Right lobe of liver (tissue), 6 donors: ENCODE results near the gene RND3. TPM values are rescaled to one million over a fixed set of nuclear protein-coding genes. Genes with fewer than 3 reads are reported as not detected.

Experiments
- ATAC-seq, 4 donors: fragments of 200-7000 bp; cut with Tn5 transposase; one replicate each; pipeline ENCODE4 v1.9.1; 2020; ENCODE audit warnings: mild to moderate bottlenecking in 4 of 4, moderate library complexity in 4 of 4
- DNase-seq, 3 donors: peaks; one replicate each; pipeline ENCODE4 v3.0.0-alpha.2; 2020
- H3K27ac ChIP-seq, 3 donors: fragments of 200-600 bp; one replicate each; pipeline ENCODE4 v1.8.0; 2022
- H3K27me3 ChIP-seq, 2 donors: fragments of 200-600 bp; one replicate each; pipeline ENCODE4 v1.8.0; 2022
- H3K36me3 ChIP-seq, 4 donors: fragments of 200-600 bp; sonication (generic) in 1 of 4; one replicate each; pipeline versions ENCODE4 v1.5.1 to v1.8.0; 2017 to 2022; ENCODE audit warnings: control low read depth in 1 of 4
- H3K4me1 ChIP-seq, 4 donors: fragments of 200-600 bp; sonication (generic) in 1 of 4; one replicate each; pipeline versions ENCODE4 v1.5.1 to v1.8.0; 2017 to 2022; ENCODE audit warnings: control low read depth in 1 of 4
- H3K4me3 ChIP-seq, 3 donors: fragments of 200-600 bp; one replicate each; pipeline ENCODE4 v1.8.0; 2022
- H3K9me3 ChIP-seq, 4 donors: fragments of 200-600 bp; sonication (generic) in 1 of 4; one replicate each; pipeline versions ENCODE4 v1.5.1 to v1.8.0; 2017 to 2022; ENCODE audit warnings: control low read depth in 1 of 4
- POLR2A ChIP-seq: fragments of 450-650 bp; IDR thresholded peaks from one replicate; pipeline ENCODE4 v1.6.1; 2017; ENCODE audit warnings: antibody characterized with exemption, mild to moderate bottlenecking
- WGBS: methylation state at CpG from one replicate; pipeline ENCODE4 v1.1.6; 2018; ENCODE audit warnings: low coverage, low lambda C conversion rate; ENCODE audit not compliant: insufficient coverage; ENCODE audit errors: missing lambda C conversion rate; 5-methylcytosine and 5-hydroxymethylcytosine counted together
- intact Hi-C, 2 donors: fragments of 100-400 bp; cut with DNase I; formaldehyde crosslinking; loops; one replicate each; pipeline versions ENCODE4 v1.11.2 to v1.14.1; 2022
- total RNA-seq, 6 experiments: library from RNA; depleted of rRNA in 2 of 6; stranded (reverse); fragments of >200 nt in 2 of 6; fragmentation: NEBNext Ultra II Directional in 3 of 6; extraction: Animal tissue kit (Norgen Biotek cat#: 25700) in 3 of 6; gene quantifications; one replicate each; pipeline versions ENCODE4 v1.1.0 to v1.2.4, GENCODE V29; 2016 to 2023
- TF ChIP-seq, protein P1 (sequence below), 4 donors: fragments of 200-600 bp in 3 of 4; fragments of 450-650 bp in 1 of 4; IDR thresholded peaks; one replicate each; pipeline versions ENCODE4 v1.5.1 to v1.8.0; 2016 to 2022; ENCODE audit warnings: antibody characterized with exemption in 4 of 4, mild to moderate bottlenecking in 2 of 4
- donor health status: DM: no; HTN: yes; CAD: no.
- donor health status: DM: no; HTN: no; CAD: no.
- donor health status: DM: no; HTN: no; CAD: no.
- donor health status: DM: no; HTN: yes; CAD: no.
- donor health status: DM: no; HTN: yes; CAD: no.

RND3 gene
- total RNA-seq, 6 experiments from 2014 or later, result 20.0 to 70.5 (median 36.8) TPM

DNA sequence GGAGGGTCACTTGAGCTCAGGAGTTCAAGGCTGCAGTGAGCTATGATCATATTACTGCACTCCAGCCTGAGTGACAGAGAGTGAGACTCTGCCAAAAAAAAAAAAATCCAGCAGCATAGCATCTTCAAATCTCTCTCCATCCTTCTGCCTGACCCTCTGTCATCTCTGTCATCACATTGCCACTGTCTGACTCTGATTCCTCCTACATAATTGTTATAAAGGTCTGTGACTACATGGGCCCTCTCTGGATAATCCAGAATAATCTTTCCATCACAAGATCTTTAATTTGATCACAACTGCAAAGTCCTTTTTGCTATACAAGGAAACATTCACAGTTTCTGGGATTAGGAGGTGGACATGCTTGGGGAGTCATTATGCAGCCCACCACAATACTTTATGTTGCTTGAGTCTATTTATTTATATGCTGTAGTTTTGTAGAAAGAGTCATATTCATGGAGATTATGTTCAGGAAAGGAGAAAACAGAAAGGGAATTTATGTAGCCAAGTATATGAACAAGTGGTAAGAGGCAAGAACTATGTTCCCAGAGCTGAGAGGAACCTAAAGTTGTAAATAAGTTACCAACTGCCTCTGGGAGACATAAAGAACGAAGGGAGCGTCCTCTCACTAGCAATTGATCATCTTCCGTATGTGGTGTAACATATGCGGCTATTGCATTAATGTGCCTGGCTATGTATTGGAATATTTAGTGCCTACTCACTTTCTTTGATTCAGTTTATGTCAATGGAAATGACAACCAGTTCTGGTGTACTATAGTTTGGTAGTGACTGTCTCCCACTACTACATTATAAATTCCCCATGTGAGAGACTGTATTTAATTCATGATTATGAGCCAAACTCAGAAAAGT lies 21.5 kb downstream of the RND3 start:
- intact Hi-C loops, result no loop called here
- H3K4me3 ChIP-seq, result no peak overlapping the region
- no peaks in the 10 kb centered on the region for H3K4me1 ChIP-seq
- ATAC-seq (peak in 1 of 4 donors; percentile 26), DNase-seq (no peak)
- WGBS, result 60% methylated on average over 3 of the region's 4 CpGs
- H3K36me3 ChIP-seq, result peaks cover 6 to 28% (median 15%) of the 10 kb centered on the region in 4 donors
- TF ChIP-seq POLR2A, result no peak
- TF ChIP-seq, protein P1, sequence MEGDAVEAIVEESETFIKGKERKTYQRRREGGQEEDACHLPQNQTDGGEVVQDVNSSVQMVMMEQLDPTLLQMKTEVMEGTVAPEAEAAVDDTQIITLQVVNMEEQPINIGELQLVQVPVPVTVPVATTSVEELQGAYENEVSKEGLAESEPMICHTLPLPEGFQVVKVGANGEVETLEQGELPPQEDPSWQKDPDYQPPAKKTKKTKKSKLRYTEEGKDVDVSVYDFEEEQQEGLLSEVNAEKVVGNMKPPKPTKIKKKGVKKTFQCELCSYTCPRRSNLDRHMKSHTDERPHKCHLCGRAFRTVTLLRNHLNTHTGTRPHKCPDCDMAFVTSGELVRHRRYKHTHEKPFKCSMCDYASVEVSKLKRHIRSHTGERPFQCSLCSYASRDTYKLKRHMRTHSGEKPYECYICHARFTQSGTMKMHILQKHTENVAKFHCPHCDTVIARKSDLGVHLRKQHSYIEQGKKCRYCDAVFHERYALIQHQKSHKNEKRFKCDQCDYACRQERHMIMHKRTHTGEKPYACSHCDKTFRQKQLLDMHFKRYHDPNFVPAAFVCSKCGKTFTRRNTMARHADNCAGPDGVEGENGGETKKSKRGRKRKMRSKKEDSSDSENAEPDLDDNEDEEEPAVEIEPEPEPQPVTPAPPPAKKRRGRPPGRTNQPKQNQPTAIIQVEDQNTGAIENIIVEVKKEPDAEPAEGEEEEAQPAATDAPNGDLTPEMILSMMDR (IDR thresholded peaks at IDR 0.05), result no peak
- H3K27me3 ChIP-seq, result no peaks in the 10 kb centered on the region
- no peak overlapping the region for H3K27ac ChIP-seq
- no peaks in the 10 kb centered on the region for H3K9me3 ChIP-seq

DNA sequence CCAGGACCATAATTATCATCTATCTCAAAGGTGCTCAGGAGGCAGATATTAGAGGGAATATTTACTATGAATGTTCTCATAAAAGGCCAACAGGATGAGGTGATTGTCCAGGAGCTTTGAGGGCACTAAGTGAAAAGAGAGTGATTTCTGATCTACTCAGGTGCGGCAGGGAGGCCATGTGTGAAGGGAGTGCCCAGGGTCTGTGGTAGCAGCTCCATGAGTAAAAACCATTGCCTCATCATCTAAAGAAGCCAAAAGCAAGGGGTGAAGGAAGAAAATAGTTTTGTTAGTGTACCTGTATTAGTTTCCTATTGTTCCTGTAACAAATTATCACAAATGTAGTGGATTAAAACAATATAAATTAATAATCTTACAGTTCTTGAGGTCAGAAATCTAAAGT lies 22.5 kb downstream of the RND3 start:
- Histone ChIP-seq H3K4me1 (no peaks in the 10 kb centered on the region), H3K27me3 (no peaks in the 10 kb centered on the region), H3K9me3 (no peaks in the 10 kb centered on the region), H3K4me3 (no peak overlapping the region), H3K36me3 (peaks cover 0 to 19% (median 6%) of the 10 kb centered on the region in 4 donors), H3K27ac (no peak overlapping the region)
- DNase-seq, result no peak
- 100% methylated on average over 1 of the region's 1 CpG for WGBS
- TF ChIP-seq, protein P1 (IDR thresholded peaks at IDR 0.05), result no peak
- TF ChIP-seq POLR2A, result no peak
- no peak for ATAC-seq
- intact Hi-C loops, result no loop called here

DNA sequence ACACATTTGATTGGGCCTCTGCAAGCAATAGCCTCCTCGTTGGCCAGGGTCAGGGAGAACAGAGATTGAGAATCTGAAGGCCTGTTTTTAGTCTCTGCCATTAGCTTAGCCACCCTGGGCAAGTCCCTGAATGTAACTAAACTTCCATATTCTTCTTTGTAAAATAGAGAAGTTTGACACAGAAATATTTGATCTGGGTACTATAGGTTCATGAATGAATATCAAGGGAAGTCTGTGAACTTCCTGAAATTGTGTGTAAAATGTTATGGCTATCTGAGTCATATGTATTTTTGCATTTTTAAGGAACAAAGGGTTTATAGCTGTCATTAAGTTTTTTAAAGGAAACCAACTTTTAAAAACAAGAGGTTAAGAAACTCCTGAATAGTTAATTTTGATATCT lies 23.2 kb downstream of the RND3 start:
- 67% methylated on average over 1 of the region's 1 CpG for WGBS
- Histone ChIP-seq H3K4me1 (no peaks in the 10 kb centered on the region), H3K4me3 (no peak overlapping the region), H3K27me3 (no peaks in the 10 kb centered on the region), H3K9me3 (no peaks in the 10 kb centered on the region), H3K36me3 (peaks cover 0 to 12% (median 3%) of the 10 kb centered on the region in 4 donors), H3K27ac (no peak overlapping the region)
- intact Hi-C loops, result no loop called here
- no peak for DNase-seq
- peak in 2 of 4 donors; percentile 26 to 30 for ATAC-seq
- TF ChIP-seq POLR2A, result no peak
- TF ChIP-seq, protein P1 (IDR thresholded peaks at IDR 0.05), result no peak

DNA sequence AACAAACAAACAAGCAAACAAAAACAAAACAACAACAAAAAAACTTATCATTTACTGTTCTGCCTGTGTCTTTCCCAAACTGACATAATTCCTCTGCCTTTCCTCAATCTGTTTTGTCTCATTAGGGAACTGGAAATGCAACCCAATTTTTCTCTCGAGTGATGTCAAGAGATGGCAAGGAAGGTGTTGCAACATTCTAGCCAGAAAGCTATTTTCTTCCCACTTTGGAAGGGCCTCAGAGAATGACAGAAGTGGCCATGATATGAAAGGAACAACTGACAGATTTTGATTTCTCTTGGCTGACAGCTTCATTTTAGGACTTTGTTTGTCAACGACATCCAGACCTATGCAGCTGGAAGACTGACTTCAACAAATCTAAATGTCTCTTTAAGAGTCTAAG lies 24.7 kb downstream of the RND3 start:
- ATAC-seq (no peak), DNase-seq (no peak)
- Histone ChIP-seq H3K4me3 (no peak overlapping the region), H3K4me1 (no peaks in the 10 kb centered on the region), H3K27ac (no peak overlapping the region), H3K27me3 (no peaks in the 10 kb centered on the region), H3K36me3 (no peaks in the 10 kb centered on the region), H3K9me3 (no peaks in the 10 kb centered on the region)
- intact Hi-C loops, result no loop called here
- WGBS, result 77% methylated on average over 2 of the region's 2 CpGs
- no peak for TF ChIP-seq POLR2A
- TF ChIP-seq, protein P1 (IDR thresholded peaks at IDR 0.05), result no peak
